22Rv1 (cell line): Measurements from ENCODE around the gene NDUFV2.

Source experiments
- H3K27ac ChIP-seq: fragments of 450-650 bp; 2 replicates; pipeline ENCODE4 v1.5.1; 2017
- ZFX ChIP-seq: fragments of 450-650 bp; IDR thresholded peaks from 2 replicates; pipeline ENCODE4 v1.6.1; 2017; ENCODE audit warnings: antibody characterized with exemption, borderline replicate concordance
- TF ChIP-seq, protein P1 (sequence below): fragments of 450-650 bp; IDR thresholded peaks from 2 replicates; pipeline ENCODE4 v1.5.1; 2017; ENCODE audit warnings: mild to moderate bottlenecking

Gene NDUFV2

GRCh38 chr18:9139400-9140039 is 37.0 kb downstream of the NDUFV2 start:
- TF ChIP-seq, protein P1, sequence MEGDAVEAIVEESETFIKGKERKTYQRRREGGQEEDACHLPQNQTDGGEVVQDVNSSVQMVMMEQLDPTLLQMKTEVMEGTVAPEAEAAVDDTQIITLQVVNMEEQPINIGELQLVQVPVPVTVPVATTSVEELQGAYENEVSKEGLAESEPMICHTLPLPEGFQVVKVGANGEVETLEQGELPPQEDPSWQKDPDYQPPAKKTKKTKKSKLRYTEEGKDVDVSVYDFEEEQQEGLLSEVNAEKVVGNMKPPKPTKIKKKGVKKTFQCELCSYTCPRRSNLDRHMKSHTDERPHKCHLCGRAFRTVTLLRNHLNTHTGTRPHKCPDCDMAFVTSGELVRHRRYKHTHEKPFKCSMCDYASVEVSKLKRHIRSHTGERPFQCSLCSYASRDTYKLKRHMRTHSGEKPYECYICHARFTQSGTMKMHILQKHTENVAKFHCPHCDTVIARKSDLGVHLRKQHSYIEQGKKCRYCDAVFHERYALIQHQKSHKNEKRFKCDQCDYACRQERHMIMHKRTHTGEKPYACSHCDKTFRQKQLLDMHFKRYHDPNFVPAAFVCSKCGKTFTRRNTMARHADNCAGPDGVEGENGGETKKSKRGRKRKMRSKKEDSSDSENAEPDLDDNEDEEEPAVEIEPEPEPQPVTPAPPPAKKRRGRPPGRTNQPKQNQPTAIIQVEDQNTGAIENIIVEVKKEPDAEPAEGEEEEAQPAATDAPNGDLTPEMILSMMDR = no peak
- no peak for TF ChIP-seq ZFX

DNA sequence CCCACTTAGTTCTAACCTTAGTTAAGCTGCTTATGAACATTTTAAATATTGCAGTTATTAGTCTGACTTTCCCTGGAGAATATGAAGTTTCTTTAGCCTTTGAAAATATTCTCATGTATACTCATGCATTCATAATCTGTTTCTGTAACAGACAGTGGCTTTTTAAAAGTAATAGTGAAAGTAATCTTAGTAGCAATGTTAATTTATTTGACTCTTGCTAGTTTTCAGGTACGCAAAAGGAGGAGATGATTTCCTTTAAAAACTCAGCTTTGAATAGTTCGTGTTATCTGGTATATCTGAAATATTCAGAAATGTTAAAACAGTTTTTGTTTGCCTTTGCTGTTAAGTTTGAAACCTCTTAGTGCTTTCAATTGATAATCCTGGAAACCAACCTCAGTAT is 37.9 kb downstream of the NDUFV2 start:
- TF ChIP-seq, protein P1 = no peak
- TF ChIP-seq ZFX = no peak
- H3K27ac ChIP-seq = no peak overlapping the region

More at GRCh38 chr18:9139400-9140039, 37.0 kb downstream of the NDUFV2 start:
- H3K27ac ChIP-seq = no peak overlapping the region

- no peak overlapping the region for H3K27ac ChIP-seq
- TF ChIP-seq, protein P1 = no peak
- no peak for TF ChIP-seq ZFX
These were observed 38.5 kb downstream of the NDUFV2 start for GRCh38 chr18:9140984-9141383.

DNA sequence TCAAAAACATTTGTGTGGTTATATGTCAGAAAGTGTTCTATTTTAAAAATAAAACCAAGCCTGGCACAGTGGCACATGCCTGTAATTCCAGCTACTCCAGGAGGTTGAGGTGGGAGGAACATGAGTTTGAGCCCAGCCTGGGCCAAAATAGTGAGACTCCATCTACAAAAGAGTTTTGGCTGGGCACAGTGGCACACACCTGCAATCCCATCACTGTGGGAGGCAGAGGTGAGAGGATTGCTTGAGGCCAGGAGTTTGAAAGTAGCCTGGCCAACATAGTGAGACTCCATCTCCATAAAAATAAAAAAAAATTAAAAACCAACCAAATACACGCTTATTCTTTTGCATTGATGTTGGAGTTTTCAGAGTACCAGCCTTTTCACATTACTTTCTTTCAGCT is 43.7 kb downstream of the NDUFV2 start:
- no peak overlapping the region for H3K27ac ChIP-seq
- no peak for TF ChIP-seq ZFX
- TF ChIP-seq, protein P1 = no peak

DNA sequence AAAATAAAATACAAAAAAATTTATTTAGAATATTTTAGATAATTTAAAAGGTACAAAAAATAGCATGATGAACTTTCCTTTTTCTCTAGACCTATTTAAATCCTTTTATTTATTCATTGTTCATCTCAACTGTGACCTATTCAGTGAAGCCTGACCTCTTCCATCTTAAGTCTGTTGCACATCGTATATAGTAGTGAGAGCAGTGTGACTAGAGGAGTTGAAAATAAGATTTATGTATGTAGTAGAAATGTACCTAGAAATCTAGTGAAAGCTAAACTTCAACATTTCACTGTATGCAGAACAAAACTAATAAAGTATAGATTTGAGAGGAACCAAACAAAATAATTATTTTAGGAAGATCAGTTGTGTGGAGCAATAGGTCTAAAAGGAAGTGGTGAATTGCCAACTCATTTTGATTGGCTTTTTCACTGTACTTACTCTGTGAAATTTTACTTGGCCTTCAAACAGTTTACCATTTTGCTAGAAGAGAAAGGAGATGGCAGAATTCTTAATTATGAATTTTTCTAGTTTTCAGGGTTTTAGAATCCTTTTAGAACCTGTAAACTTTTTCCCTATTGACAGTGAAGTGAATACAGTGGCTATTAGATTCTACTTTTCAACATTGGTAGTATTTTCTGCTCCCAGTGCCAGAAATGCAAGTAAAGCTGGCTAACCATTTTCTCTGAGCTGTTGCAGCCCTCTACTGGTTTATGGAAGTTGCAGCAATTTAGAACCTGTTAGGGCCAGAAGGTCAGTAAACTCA is 45.1 kb downstream of the NDUFV2 start:
- no peak overlapping the region for H3K27ac ChIP-seq
- TF ChIP-seq ZFX = no peak
- TF ChIP-seq, protein P1 = peak; percentile 79

GRCh38 chr18:9148203-9148552 is 45.7 kb downstream of the NDUFV2 start:
- H3K27ac ChIP-seq = no peak overlapping the region
- TF ChIP-seq, protein P1 = peak; percentile 41
- TF ChIP-seq ZFX = no peak

DNA sequence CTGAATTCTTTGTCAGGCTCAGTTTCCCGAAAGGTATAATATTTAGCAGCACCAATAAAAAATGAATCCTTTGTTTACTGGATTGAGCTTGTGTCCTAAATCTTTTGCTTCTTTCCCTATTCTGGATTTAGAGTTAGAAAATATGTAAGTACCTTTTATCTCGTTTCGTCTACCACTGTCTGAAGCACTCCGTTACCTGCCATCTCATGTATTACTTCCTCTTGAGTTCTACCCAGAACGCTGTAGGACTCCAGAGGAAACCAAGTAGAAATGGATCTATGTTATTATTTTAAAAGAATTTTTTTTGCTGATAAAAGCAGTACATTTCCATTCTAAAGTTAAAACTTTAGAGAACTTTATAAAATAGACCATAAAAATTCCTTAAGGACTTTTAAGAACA is 47.6 kb downstream of the NDUFV2 start:
- no peak for TF ChIP-seq ZFX
- TF ChIP-seq, protein P1 = no peak
- no peak overlapping the region for H3K27ac ChIP-seq
